ENCODE measurements around the gene HECA.

- TF ChIP-seq, protein P1, sequence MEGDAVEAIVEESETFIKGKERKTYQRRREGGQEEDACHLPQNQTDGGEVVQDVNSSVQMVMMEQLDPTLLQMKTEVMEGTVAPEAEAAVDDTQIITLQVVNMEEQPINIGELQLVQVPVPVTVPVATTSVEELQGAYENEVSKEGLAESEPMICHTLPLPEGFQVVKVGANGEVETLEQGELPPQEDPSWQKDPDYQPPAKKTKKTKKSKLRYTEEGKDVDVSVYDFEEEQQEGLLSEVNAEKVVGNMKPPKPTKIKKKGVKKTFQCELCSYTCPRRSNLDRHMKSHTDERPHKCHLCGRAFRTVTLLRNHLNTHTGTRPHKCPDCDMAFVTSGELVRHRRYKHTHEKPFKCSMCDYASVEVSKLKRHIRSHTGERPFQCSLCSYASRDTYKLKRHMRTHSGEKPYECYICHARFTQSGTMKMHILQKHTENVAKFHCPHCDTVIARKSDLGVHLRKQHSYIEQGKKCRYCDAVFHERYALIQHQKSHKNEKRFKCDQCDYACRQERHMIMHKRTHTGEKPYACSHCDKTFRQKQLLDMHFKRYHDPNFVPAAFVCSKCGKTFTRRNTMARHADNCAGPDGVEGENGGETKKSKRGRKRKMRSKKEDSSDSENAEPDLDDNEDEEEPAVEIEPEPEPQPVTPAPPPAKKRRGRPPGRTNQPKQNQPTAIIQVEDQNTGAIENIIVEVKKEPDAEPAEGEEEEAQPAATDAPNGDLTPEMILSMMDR (conservative IDR thresholded peaks at IDR 0.05 in 1 of 2, IDR thresholded peaks at IDR 0.05 in 1 of 2; ENCODE audit: low read depth in 1 of 2, low read length in 2 of 2): no peak
- TF ChIP-seq EZH2 (IDR thresholded peaks at IDR 0.05; ENCODE audit: low read length, missing control alignments): no peak
Observed at GRCh38 chr6:139150920-139151319, 16.0 kb downstream of the HECA start.
